Subcutaneous abdominal adipose tissue (tissue), 5 donors: ENCODE data around the gene TMEM200B.
"Not testable (repeated sequence)": the region's sequence is repeated elsewhere in the genome, so short reads cannot be mapped to it uniquely, and the experiment has no call there.

Source experiments
- H3K27ac ChIP-seq: one replicate; pipeline ENCODE4 v1.7.0; 2013; ENCODE audit warnings: low read depth, mild to moderate bottlenecking, inconsistent platforms, low read length, moderate library complexity
- H3K27me3 ChIP-seq, 5 donors: one replicate each; pipeline ENCODE4 v1.7.0; 2013; ENCODE audit warnings: low read length in 5 of 5, inconsistent platforms in 1 of 5; ENCODE audit not compliant: control insufficient read depth in 5 of 5, insufficient read depth in 4 of 5
- H3K36me3 ChIP-seq, 5 donors: one replicate each; pipeline ENCODE4 v1.7.0; 2013; ENCODE audit warnings: low read length in 5 of 5; ENCODE audit not compliant: control insufficient read depth in 5 of 5, insufficient read depth in 5 of 5
- H3K4me1 ChIP-seq, 5 donors: one replicate each; pipeline ENCODE4 v1.7.0; 2013; ENCODE audit warnings: low read length in 5 of 5, mild to moderate bottlenecking in 3 of 5, moderate library complexity in 1 of 5; ENCODE audit not compliant: control insufficient read depth in 5 of 5, insufficient read depth in 5 of 5
- H3K4me3 ChIP-seq, 5 donors: one replicate each; pipeline ENCODE4 v1.7.0; 2013; ENCODE audit warnings: low read length in 5 of 5, low read depth in 1 of 5
- H3K9ac ChIP-seq, 5 donors: one replicate each; pipeline ENCODE4 v1.7.0; 2013; ENCODE audit warnings: low read length in 5 of 5, mild to moderate bottlenecking in 4 of 5, moderate library complexity in 3 of 5
- H3K9me3 ChIP-seq, 5 donors: one replicate each; pipeline ENCODE4 v1.7.0; 2013; ENCODE audit warnings: low read length in 5 of 5; ENCODE audit not compliant: control insufficient read depth in 5 of 5
- donor health status: healthy.
- donor health status: healthy.
- donor health status: healthy.
- donor health status: healthy.
- donor health status: healthy.

The TMEM200B gene

DNA sequence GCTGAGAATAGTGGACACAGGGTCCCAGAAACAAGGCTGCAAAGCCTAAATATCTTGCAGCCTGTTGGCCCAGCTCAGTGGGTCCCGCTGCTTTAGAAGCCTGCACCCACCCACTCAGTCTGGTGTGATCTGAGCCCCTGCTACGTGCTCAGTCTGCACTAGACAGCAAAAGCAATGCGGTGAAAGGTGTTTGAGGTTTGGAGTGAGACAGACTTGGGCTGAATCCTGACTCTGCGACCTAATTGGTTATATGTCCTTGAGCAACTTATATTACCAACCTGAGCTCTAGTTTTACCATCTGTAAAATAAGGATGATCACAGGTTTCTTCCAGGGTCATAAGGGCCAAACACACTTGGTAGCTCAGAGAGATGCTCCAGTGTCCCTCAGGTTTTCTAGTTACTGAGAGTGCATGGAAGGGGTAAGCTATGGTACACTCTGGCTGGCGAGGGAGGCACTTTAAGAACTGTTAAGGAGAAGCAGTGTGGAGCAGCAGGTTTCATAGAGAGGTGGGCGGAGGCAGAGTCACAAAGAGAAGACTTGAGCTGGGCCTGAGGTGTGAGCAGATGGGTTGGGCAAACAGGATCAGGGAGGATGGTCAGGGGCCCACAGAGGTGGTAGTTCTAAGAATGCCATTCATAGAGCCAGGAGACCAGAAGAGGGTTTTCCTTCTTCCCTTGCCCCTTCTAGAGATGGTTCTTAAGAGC, 10.1 kb downstream of the TMEM200B start:
- Histone ChIP-seq H3K36me3 (peaks cover 4 to 51% (median 39%) of the 10 kb centered on the region in 5 donors), H3K4me3 (no peak overlapping the region), H3K27me3 (no peaks in the 10 kb centered on the region), H3K4me1 (peaks cover 1 to 11% (median 7%) of the 10 kb centered on the region in 5 donors), H3K9ac (no peak overlapping the region), H3K9me3 (no peaks in the 10 kb centered on the region), H3K27ac (no peak overlapping the region)

DNA sequence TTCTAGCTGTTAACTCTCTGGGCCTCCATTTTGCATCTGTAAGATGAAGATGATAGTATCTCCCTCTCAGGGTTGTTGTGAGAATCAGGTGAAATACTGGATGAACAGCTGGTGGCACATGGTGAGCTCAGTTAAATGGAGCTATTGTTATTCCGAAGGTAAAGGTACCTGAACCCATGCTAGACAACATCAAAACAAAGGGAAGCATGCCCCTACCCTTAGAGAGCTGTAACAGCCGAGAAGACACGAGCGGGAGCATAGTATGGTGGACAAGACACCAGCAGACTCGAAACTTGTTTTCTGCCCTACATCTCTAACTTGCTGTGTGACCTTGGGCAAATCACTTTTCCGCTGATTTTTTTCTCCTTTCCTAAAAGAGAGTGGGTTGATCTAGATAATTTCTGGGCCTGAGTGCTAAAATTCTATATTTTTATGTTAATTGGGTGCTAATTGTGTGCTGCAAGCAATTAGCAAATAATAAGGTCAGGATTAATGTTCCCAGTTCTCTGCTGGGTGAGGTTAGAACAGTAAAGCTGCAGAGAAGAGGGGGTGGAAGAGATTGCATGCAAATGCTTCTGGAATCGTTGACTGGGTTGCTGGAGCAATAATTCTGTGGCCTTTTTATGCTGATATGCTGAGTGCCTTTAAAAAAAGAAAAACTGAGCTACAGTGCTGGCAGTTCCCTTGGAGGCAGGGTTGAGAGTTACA, 10.8 kb downstream of the TMEM200B start:
- Histone ChIP-seq H3K9ac (no peak overlapping the region), H3K27ac (no peak overlapping the region), H3K36me3 (peaks cover 4 to 51% (median 38%) of the 10 kb centered on the region in 5 donors), H3K9me3 (no peaks in the 10 kb centered on the region), H3K4me3 (no peak overlapping the region), H3K4me1 (peaks cover 1 to 11% (median 7%) of the 10 kb centered on the region in 5 donors), H3K27me3 (no peaks in the 10 kb centered on the region)

DNA sequence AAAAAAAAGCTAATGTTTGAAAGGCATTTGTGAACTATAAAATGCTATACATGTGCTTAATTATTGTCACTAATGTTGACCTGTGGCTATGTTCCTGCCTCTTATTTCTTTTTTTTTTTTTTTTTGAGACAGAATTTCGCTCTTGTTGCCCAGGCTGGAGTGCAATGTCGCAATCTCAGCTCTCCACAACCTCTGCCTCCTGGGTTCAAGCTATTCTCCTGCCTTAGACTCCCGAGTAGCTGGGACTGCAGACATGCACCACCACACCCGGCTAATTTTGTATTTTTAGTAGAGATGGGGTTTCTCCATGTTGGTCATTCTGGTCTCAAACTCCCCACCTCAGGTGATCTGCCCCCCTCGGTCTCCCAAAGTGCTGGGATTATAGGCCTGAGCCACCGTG, 15.7 kb downstream of the TMEM200B start:
- not testable (repeated sequence) for H3K9ac ChIP-seq, H3K4me1 ChIP-seq, H3K9me3 ChIP-seq, H3K4me3 ChIP-seq, H3K27me3 ChIP-seq, H3K27ac ChIP-seq
- H3K36me3 ChIP-seq, result peaks cover 4 to 25% (median 18%) of the 10 kb centered on the region in 5 donors

DNA sequence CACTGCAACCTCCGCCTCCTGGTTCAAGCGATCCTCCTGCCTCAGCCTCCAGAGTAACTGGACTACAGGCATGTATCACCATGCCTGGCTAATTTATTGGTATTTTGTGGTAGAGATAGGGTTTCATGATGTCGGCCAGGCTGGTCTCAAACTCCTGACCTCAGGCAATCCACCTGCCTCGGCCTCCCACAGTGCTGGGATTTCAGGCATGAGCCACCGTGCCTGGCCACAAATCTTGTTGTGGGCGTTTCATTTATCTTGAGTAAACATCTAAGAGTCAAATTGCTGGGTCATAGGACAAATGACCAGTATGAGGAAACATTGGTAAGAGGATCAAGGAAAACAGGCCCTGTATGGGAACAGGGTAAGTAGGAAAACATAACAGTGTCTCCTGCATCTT, 17.9 kb downstream of the TMEM200B start:
- Histone ChIP-seq H3K27me3 (no peaks in the 10 kb centered on the region), H3K9me3 (no peaks in the 10 kb centered on the region), H3K4me3 (no peak overlapping the region), H3K4me1 (peaks cover 0 to 6% (median 0%) of the 10 kb centered on the region in 5 donors), H3K36me3 (peaks cover 5 to 21% (median 10%) of the 10 kb centered on the region in 5 donors), H3K27ac (peak overlapping the region; percentile 37), H3K9ac (no peak overlapping the region)

DNA sequence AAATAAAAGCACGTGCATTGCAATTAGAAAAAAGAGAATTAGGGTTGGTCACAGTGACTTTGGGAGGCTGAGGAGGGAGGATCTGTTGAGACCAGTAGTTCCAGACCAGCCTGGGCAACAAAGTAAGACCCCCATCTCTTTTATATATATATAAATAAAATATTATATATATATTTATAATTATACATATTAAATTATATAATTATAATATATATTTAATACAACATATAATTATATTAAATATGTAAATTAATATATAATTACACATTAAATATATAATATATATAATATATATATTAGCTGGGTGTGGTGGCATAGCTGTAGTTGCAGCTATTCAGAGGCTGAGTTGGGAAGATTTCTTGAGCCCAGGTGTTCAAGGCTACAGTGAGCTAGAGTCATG, 23.2 kb downstream of the TMEM200B start:
- H3K36me3 ChIP-seq, result peaks cover 16 to 28% (median 17%) of the 10 kb centered on the region in 5 donors
- H3K9ac ChIP-seq, result no peak overlapping the region
- H3K27ac ChIP-seq, result no peak overlapping the region
- H3K4me1 ChIP-seq, result no peaks in the 10 kb centered on the region
- no peak overlapping the region for H3K4me3 ChIP-seq
- H3K27me3 ChIP-seq, result no peaks in the 10 kb centered on the region
- no peaks in the 10 kb centered on the region for H3K9me3 ChIP-seq

DNA sequence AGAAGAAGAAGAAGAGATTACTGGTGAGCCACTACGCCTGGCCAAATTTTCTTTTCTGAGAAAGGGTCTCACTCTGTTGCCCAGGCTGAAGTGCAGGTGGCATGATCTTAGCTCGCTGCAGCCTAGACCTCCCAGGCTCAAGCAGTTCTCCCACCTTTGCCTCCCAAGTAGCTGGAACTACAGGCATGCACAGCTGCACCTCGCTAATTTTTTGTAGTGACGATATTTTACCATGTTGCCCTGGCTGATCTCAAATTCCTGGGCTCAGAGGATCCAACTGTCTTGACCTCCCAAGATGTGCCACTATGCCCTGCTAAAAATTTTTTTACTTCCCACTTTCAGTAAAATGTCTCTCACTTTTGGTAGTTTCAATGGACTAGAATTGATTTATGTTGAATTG, 24.4 kb downstream of the TMEM200B start:
- H3K27me3 ChIP-seq, result no peaks in the 10 kb centered on the region
- H3K9ac ChIP-seq, result no peak overlapping the region
- no peak overlapping the region for H3K27ac ChIP-seq
- H3K4me1 ChIP-seq, result no peaks in the 10 kb centered on the region
- peaks cover 16 to 25% (median 18%) of the 10 kb centered on the region in 5 donors for H3K36me3 ChIP-seq
- H3K4me3 ChIP-seq, result no peak overlapping the region
- H3K9me3 ChIP-seq, result no peaks in the 10 kb centered on the region

DNA sequence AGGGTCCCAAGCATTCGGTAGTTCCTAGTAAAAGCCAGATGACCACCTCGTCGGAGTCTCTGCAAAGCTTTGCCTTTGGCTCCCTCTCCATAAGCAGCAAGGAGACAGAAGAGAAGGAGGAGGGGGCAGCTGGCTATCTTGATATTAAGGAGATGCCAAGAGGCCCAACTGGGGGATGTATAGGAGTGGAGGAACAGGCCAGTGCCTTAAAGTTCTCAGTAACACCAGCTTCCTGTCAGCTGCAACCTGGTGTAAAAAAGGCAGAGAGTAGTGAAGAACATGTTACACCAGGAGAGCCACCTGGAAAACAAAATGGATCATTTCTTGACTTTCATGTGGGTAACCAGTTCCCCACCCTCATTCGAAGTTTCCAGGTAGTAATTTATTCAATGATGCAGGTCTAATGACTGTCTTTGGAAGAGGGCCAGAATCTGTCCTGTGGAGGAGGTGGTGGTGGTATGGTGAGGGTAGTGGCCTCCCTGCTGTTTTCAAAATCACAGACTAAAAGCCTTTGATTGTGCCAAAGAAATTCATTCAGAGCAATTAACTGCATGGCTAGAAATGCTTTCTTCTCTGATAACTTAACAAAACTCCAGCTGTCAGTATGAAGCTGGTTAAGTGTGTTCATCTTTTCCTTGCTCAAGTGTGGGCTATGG, 27.3 kb downstream of the TMEM200B start:
- H3K36me3 ChIP-seq, result peaks cover 13 to 22% (median 16%) of the 10 kb centered on the region in 5 donors
- H3K27ac ChIP-seq, result no peak overlapping the region
- H3K9me3 ChIP-seq, result no peaks in the 10 kb centered on the region
- no peak overlapping the region for H3K9ac ChIP-seq
- no peak overlapping the region for H3K4me3 ChIP-seq
- H3K4me1 ChIP-seq, result no peaks in the 10 kb centered on the region
- no peaks in the 10 kb centered on the region for H3K27me3 ChIP-seq

DNA sequence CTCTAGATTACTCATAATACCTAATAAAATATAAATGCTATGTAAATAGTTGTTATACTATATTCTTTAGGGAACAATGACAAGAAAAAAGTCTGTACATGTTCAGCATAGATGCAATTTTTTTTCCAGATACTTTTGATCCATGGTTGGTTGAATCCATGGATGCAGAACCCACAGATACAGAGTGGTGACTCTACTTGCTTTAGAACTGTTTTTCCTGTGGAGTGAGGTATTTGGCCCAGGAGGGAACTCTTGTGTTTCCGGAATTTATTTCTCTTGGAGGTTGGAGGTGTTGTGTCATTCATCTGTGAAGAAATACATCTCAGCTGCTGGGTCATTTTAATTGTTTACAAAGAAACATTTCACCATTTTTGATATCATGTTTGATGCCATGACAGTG, 28.7 kb downstream of the TMEM200B start:
- no peak overlapping the region for H3K27ac ChIP-seq
- H3K27me3 ChIP-seq, result no peaks in the 10 kb centered on the region
- no peaks in the 10 kb centered on the region for H3K4me1 ChIP-seq
- no peak overlapping the region for H3K9ac ChIP-seq
- H3K36me3 ChIP-seq, result peaks cover 12 to 18% (median 16%) of the 10 kb centered on the region in 5 donors
- H3K4me3 ChIP-seq, result no peak overlapping the region
- no peaks in the 10 kb centered on the region for H3K9me3 ChIP-seq

DNA sequence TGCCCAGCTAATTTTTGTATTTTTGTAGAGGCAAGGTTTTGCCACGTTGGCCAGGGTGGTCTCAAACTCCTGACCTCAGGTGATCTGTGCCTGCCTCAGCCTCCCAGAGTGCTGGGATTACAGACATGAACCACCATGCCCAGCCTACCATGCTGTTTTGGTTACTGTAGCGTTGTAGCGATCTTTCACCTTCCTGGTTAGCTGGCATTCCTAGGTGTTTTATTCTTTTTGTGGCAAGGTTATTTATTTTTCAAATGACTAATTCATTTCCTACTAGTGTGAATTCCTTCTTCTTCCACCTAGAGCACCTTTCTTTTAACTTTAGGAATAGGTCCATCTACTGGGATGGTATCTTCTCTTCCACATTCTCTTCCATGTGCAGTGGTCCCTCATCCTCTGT, 29.3 kb downstream of the TMEM200B start:
- H3K9ac ChIP-seq, result no peak overlapping the region
- peaks cover 9 to 15% (median 13%) of the 10 kb centered on the region in 5 donors for H3K36me3 ChIP-seq
- H3K4me1 ChIP-seq, result no peaks in the 10 kb centered on the region
- no peaks in the 10 kb centered on the region for H3K27me3 ChIP-seq
- no peak overlapping the region for H3K27ac ChIP-seq
- H3K9me3 ChIP-seq, result no peaks in the 10 kb centered on the region
- no peak overlapping the region for H3K4me3 ChIP-seq

DNA sequence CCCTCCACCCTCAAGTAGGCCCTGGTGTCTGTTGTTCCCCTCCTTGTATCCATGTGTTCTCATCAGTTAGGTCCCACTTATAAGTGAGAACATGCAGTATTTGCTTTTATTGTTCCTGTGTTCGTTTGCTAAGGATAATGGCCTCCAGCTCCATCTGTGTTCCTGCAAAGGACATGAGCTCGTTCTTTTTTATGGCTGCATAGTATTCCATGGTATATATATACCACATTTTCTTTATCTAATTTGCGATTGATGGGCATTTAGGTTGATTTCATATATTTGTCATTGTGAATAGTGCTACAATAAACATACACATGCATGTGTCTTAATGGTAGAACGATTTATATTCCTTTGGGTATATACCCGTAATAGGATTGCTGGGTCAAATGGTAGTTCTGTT, 31.0 kb downstream of the TMEM200B start:
- H3K9me3 ChIP-seq, H3K27ac ChIP-seq, H3K9ac ChIP-seq, H3K27me3 ChIP-seq, H3K4me1 ChIP-seq, H3K4me3 ChIP-seq: not testable (repeated sequence)
- H3K36me3 ChIP-seq, result peaks cover 3 to 13% (median 7%) of the 10 kb centered on the region in 5 donors
